Middle frontal gyrus (tissue), 1 donor: Measurements from ENCODE around the gene SEMA5A.
"Not testable (repeated sequence)": the region's sequence is repeated elsewhere in the genome, so short reads cannot be mapped to it uniquely, and the experiment has no call there.

Experiments
- DNase-seq: peaks from one replicate; pipeline ENCODE4 v3.0.0-alpha.2; 2015; ENCODE audit warnings: low spot score; ENCODE audit errors: extremely low spot score

The SEMA5A gene

GRCh38 chr5:9399783-9400182 is 146.1 kb downstream of the SEMA5A start:
- not testable (repeated sequence) for DNase-seq

GRCh38 chr5:9399094-9399493 is 146.8 kb downstream of the SEMA5A start:
- no peak for DNase-seq

DNA sequence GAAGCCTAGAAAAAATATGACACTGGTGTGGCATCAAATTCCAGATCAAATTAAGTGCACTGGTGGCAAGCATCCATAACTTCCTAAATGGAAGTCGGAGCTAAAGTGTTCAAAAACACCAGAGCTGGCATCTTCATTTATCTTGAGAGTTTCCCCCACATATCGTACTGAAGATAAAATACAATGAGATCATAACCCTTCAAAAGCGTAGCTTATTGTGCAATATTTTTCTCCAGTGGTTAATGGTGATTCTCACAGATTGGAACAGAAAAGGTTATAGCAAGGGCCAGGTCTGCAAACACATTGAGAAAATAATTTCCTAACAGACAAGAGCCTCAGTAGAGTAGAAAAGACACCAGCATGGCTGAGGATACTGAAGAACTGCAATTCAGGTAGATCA is 147.6 kb downstream of the SEMA5A start:
- no peak for DNase-seq

DNA sequence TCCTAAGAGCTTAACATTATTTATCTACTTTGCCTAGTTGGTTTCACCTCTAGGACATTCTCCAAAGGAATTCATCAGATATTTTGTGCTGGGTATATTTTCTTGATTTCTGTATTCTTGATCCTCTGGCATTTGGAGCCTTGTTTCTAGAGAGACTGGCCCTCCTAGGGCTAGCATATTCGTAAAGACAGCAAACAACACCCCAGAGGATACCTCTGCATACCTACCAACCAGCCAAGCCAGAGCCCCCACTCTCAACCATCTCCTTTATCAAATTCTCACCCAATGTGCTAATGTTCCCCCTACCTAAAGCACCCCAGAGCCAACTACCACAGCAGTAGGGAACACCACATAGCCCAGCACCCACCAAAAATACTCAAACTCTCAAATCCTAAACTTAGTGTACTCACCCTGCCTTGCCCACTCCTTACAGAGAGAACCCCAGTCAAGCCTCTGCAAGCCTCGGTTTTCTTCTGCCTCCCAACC is 149.5 kb downstream of the SEMA5A start:
- DNase-seq: no peak

GRCh38 chr5:9395706-9396105 is 150.2 kb downstream of the SEMA5A start:
- DNase-seq: no peak

- no peak for DNase-seq
These were observed 151.7 kb downstream of the SEMA5A start for GRCh38 chr5:9394221-9394620.

DNA sequence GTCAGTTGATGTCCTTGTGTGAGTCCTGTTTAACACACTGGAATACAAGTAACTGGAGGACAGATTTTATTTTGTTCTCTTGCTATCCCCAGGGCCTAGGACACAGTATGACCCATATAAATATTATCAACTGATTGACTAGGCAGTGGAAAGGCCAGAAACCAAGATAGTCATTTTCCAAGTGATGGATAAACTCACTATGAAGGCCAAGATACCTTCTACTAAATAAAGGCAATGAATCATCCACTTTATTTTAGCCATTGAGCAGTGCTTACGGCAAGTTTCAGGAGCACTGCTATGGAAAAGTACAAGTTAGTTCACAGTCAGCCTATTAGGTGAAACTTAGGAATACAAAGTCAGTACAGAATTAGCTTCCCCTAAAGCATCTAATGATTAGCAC is 153.2 kb downstream of the SEMA5A start:
- DNase-seq: no peak

DNA sequence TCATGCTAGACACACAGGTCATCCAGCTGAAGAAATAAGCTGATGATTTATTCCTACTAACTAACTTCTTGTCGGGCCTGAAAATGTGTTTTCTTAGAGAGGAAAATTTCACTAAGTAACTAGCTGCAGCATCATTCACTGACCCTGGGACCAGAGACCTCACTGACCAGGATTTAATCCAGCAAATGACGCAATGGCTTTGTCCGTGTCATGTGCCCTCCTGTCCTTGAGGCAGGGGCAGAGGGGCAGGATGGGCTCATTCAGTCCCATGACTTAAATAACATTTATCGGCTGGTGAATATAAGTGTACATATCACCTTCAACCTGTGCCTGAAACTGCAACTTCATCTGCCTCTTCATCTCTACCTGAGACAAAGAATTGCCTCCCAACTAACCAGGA is 154.8 kb downstream of the SEMA5A start:
- no peak for DNase-seq

GRCh38 chr5:9390113-9390512 is 155.8 kb downstream of the SEMA5A start:
- DNase-seq: no peak

DNA sequence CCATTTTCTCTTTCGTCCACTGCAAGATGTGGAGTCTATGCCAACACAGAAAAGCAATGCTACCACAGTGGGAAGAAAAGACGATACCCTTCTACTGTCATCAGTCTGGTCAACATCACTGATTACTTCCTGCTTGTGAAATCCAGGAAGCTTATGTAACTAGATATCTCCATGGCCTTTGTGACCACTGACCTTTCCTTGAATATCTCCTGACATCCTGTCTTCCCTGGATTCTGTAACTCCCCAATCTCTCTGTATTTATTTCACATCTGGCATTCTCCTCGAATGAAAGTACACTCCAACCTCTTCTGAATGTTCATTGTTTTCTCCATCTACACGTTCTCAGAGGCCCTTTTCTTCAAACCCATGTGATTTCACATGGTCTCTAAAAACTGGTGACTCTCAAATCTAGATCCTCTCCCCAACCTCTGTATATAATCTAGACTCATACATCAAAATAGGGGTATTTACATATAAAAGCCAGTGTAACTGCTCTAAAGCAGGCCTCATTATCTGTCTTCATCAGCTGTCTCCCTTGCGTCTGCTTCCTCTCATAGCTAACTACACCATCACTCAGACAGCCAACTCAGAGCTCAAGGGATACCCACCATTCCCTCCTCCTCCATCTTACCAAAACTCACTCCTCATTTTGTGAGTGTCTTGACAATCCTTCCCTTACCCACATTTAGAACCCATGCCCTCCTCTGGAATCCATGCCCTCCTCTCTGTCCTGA is 156.8 kb downstream of the SEMA5A start:
- no peak for DNase-seq

DNA sequence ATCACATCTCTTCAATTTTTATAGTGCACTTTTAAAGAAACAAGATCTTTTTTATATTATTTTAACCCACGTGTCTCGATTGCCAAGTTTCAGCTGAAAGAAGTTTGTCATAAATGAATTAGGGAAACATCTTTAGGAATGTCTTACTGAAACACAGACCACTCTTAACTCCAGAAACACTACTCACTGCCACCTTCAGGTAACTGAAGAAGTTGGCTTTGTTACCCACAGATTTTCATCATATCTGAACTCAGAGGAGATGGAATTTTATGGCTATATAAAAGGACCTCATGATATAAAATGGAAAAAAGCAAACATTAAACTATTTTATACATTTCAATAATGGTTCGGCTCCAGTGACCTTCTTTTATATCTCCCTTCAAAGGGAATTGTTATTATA is 158.0 kb downstream of the SEMA5A start:
- no peak for DNase-seq

- no peak for DNase-seq
These were observed 158.9 kb downstream of the SEMA5A start for GRCh38 chr5:9386945-9387344.

DNA sequence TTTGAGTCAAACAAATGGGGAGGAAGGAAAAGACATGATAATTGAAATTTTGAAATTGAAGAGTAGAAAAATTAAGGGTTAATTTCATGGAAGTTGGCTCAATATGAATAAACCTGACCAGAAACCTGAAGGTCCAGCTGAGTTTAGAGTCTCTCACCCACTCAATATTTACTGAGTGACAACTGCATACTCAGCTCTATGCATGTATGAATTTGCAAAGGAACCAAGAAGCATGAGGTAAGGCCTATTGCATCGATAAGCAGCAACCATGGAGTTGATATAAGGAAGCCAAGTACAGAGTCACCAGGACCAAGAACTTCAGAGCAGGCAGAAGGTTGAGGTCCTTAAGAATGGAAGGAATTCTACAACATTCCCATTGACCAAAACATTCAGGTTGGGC is 163.4 kb downstream of the SEMA5A start:
- DNase-seq: no peak

- DNase-seq: no peak
These were observed 164.4 kb downstream of the SEMA5A start for GRCh38 chr5:9381464-9381863.

DNA sequence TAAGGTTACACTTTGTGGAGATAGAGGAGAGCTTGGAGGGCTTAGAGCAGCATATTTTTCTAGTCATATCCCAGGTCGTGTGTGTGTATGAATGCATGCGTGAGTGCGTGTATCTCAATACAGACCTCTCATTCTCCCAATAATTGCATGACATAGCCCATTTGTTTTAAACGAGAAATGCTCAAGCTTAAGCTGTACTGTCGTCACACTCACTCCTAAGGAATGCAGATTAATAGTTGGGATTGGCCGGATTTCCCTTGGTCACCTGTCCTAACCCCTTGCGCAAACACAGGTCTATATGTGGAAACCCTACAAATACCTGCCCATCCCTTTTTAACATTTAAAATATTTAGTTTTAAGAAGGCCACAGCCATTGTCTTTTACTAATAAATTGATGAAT is 165.8 kb downstream of the SEMA5A start:
- no peak for DNase-seq

DNA sequence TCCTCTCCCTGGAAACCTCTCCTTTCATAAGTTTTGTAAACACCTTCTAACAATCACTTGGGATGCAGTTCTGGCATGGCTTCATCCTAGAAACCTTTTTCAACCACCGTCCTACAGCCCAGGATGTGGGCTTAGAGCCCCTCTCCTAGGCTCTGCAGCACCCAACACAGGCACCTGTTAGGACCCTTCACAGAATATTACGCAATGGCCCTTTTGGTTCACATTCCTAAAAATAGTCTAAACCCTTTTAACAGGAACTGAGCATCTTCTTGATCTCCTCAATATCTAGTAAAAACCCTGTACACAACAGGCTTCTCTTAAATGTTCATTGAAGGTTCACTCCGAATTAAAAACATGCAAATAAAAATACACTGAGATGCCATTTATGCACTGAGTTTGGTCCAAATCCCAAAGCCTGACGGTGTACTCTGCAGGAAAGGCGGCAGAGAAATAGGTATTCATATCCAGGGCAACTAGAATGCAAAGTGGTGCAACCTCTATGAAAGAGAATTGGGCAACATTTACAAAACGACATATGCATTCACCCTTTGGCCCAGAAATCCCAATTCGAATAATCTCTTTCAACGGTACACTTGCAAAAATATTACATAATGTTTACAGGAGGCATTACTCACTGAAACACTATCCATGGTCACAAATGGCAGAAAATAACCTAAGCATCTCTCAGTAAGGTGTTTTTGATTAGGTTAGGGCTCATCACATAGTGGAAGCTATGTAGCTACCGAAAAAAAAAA is 169.3 kb downstream of the SEMA5A start:
- no peak for DNase-seq

- no peak for DNase-seq
These were observed 170.1 kb downstream of the SEMA5A start for GRCh38 chr5:9375756-9376155.

GRCh38 chr5:9374025-9374424 is 171.8 kb downstream of the SEMA5A start:
- DNase-seq: no peak

DNA sequence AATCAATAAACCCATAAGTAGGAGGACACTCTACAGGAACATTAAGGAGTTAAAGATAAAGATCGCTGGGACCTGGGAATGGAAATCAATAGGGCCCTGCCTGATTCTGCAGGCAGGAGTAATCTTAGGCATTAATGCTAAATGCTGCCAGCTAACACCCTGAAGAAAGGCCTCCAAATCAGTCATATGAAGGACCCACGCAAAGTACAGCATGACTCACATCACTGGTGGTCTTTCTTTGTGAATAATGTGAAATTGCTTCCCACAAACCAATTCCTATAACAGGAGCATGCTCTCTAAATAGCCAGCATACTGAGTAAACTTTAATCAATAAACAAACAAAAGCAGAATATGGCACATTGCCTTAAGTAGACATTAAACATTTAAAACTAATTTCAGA is 172.3 kb downstream of the SEMA5A start:
- DNase-seq: no peak

- DNase-seq: no peak
These were observed 175.6 kb downstream of the SEMA5A start for GRCh38 chr5:9370256-9370655.

- no peak for DNase-seq
These were observed 180.4 kb downstream of the SEMA5A start for GRCh38 chr5:9365512-9365911.

- no peak for DNase-seq
These were observed 182.4 kb downstream of the SEMA5A start for GRCh38 chr5:9363449-9363848.

DNA sequence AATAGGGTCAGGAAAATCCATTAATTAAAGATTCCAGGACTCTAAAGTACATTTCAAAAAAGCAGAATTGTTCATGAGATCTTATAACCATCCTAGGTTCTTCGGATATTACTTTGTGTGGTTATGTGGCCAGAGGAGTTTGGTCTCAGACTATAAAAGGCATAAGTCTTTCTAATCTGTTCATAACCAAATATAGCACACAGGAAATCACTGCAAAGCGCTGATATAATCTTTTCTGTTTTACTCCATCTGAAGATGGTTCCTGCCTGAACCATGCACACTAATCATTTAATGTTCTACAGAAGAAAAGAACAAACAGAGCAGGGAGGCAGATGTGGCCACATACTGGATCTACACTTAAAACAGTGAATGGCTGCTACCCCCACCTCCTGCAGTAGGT is 182.8 kb downstream of the SEMA5A start:
- DNase-seq: no peak
